ENCODE results near the gene DHRSX. TPM values are rescaled to one million over a fixed set of nuclear protein-coding genes. Genes with fewer than 3 reads are reported as not detected.
A peak's percentile ranks its signal among the peaks of the same experiment; 100 is the strongest.
"Not testable (repeated sequence)": the region's sequence is repeated elsewhere in the genome, so short reads cannot be mapped to it uniquely, and the experiment has no call there.

DHRSX gene
- total RNA-seq, 1 donor from 2014 or later, result 25.1 TPM

DNA sequence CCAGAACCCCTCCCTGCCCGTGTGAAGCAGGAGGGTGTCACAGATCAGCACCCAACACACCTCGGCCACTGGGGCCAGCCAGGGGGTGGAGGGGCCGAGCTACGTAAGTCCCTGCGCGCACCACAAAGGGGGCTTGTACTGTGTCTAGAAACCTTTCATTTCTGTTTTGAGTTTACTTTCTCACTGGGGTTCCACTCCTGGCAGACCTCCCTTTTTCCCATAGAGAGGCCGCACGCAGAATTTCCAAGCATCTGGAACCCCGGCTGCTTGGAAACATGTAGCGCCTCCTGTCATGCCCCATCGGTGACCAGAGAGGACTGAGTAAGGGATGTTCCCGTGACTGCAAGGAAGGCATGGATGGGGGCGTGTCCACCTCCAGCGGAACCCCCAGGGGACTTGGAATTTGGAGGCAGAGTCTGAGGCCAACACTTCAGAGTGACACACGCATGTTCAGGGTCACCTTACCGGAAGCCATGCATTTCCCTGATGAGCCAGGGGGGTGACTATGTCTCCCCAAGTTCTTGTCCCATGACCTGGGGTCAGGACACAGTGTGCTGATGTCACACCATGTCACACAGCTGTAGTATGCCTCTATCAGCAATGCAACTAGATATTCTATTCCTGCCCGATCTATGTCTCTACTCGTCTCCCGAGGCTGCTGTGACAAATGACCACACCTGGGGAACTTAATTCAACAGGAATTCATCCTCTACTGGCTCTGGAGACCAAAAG is 105.3 kb downstream of the DHRSX start:
- Mint-ChIP-seq H3K27me3 (ENCODE audit: low read depth) (no peaks in the 10 kb centered on the region), H3K4me3 (no peak overlapping the region), H3K36me3 (ENCODE audit: low read depth) (peaks cover 17% of the 10 kb centered on the region), H3K27ac (ENCODE audit: unreplicated experiment) (peak overlapping the region; percentile 35), H3K9me3 (peaks cover 6% of the 10 kb centered on the region), H3K4me1 (peaks cover 17% of the 10 kb centered on the region)
- TF ChIP-seq, protein P1, sequence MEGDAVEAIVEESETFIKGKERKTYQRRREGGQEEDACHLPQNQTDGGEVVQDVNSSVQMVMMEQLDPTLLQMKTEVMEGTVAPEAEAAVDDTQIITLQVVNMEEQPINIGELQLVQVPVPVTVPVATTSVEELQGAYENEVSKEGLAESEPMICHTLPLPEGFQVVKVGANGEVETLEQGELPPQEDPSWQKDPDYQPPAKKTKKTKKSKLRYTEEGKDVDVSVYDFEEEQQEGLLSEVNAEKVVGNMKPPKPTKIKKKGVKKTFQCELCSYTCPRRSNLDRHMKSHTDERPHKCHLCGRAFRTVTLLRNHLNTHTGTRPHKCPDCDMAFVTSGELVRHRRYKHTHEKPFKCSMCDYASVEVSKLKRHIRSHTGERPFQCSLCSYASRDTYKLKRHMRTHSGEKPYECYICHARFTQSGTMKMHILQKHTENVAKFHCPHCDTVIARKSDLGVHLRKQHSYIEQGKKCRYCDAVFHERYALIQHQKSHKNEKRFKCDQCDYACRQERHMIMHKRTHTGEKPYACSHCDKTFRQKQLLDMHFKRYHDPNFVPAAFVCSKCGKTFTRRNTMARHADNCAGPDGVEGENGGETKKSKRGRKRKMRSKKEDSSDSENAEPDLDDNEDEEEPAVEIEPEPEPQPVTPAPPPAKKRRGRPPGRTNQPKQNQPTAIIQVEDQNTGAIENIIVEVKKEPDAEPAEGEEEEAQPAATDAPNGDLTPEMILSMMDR (conservative IDR thresholded peaks at IDR 0.05), result no peak
- no peak for DNase-seq (ENCODE audit: low read depth, low spot score)

DNA sequence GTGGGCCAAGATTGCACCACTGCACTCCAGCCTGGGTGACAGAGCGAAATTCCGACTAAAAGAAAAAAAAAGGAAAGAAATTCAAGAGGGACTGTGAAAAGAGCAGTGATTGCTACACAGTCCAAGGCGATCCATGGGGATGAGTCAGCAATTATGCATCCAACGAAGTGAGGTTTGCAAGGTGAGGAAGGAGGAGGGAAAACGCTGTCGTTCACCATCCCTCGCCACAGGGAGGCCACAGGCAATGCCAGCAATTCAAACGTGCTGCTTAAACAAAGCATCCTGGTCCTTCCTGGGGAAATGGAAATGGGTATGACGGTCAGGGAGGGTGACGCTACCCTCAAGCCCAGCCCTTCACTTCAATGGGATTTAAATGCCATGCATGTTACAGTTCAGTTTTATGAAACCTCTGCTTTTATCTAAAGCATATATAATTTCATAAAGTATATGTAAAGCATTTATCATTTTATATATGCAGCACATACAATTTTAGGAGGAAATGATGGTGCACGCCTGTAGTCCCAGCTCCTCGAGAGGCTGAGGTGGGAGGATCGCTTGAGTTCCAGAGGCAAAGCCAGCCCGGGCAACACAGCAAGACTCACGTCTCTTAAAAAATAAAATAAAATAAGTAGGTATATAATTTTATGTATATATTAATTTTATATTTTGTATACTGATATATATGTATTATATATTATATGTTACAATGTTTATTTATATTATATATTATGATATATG is 108.7 kb downstream of the DHRSX start:
- H3K27ac Mint-ChIP-seq (ENCODE audit: unreplicated experiment), result no peak overlapping the region
- peaks cover 8% of the 10 kb centered on the region for H3K4me1 Mint-ChIP-seq
- no peak for DNase-seq (ENCODE audit: low read depth, low spot score)
- TF ChIP-seq, protein P1 (conservative IDR thresholded peaks at IDR 0.05), result peak; percentile 30
- no peaks in the 10 kb centered on the region for H3K27me3 Mint-ChIP-seq (ENCODE audit: low read depth)
- H3K36me3 Mint-ChIP-seq (ENCODE audit: low read depth), result peaks cover 28% of the 10 kb centered on the region
- H3K4me3 Mint-ChIP-seq, result no peak overlapping the region
- peaks cover 6% of the 10 kb centered on the region for H3K9me3 Mint-ChIP-seq

DNA sequence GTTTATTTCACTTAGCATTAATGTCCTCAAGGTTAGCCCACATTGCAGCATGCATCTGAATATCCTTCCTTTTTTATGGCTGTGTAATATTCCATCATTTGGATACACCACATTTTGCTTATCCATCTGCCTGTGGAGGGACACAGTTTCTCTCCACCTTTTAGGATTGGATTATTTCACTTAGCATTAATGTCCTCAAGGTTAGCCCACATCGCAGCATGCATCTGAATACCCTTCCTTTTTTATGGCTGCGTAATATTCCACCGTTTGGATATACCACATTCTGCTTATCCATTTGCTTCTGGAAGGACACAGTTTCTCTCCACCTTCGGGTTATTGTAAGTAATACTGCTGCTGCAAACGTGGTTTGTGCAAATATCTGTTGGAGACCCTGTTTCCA is 110.0 kb downstream of the DHRSX start:
- peaks cover 6% of the 10 kb centered on the region for H3K9me3 Mint-ChIP-seq
- peaks cover 31% of the 10 kb centered on the region for H3K36me3 Mint-ChIP-seq (ENCODE audit: low read depth)
- H3K27me3 Mint-ChIP-seq (ENCODE audit: low read depth), result no peaks in the 10 kb centered on the region
- H3K4me1 Mint-ChIP-seq, result peaks cover 8% of the 10 kb centered on the region
- TF ChIP-seq, protein P1 (conservative IDR thresholded peaks at IDR 0.05), result no peak
- no peak overlapping the region for H3K4me3 Mint-ChIP-seq
- H3K27ac Mint-ChIP-seq (ENCODE audit: unreplicated experiment), result no peak overlapping the region
- DNase-seq (ENCODE audit: low read depth, low spot score), result no peak

DNA sequence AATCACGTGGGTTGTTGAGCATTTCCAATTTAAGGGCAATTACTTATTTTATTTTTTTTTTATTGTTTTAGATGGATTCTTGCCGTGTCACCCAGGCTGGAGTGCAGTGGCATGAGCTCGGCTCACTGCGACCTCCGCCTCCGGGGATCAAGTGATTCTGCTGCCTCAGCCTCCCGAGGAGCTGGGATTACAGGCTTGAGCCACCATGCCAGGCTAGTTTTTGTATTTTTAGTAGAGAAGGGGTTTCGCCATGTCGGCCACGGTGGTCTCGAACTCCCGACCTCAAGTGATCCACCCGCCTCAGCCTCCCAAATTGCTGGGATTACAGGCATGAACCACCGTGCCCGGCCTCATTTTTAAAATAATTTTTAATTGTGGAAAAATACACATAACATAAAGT is 111.0 kb downstream of the DHRSX start:
- DNase-seq (ENCODE audit: low read depth, low spot score); H3K4me1 Mint-ChIP-seq; H3K4me3 Mint-ChIP-seq; H3K9me3 Mint-ChIP-seq; H3K27me3 Mint-ChIP-seq (ENCODE audit: low read depth); H3K27ac Mint-ChIP-seq (ENCODE audit: unreplicated experiment): not testable (repeated sequence)
- H3K36me3 Mint-ChIP-seq (ENCODE audit: low read depth), result peaks cover 31% of the 10 kb centered on the region

DNA sequence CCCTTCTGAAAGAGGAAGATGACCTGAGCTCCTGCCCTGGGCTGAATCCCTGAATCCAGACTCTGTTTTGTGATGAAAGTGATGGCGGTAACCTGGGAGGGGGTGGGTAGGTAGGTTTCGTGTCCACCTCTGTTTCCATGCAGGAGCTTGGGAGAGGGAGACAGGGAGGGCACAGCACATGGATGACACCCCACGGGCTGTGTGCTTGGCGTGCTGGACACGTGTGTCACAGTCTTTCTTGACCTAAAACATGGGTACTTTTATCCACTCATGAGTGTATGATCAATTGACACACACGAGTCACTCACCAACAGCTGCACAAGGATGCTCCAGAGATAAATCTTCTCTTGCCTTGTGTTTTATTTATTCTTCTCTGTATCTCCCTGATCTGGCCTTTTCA is 111.5 kb downstream of the DHRSX start:
- H3K9me3 Mint-ChIP-seq, result peaks cover 6% of the 10 kb centered on the region
- DNase-seq (ENCODE audit: low read depth, low spot score), result no peak
- H3K36me3 Mint-ChIP-seq (ENCODE audit: low read depth), result peaks cover 31% of the 10 kb centered on the region
- no peaks in the 10 kb centered on the region for H3K27me3 Mint-ChIP-seq (ENCODE audit: low read depth)
- no peak overlapping the region for H3K4me3 Mint-ChIP-seq
- peaks cover 8% of the 10 kb centered on the region for H3K4me1 Mint-ChIP-seq
- no peak overlapping the region for H3K27ac Mint-ChIP-seq (ENCODE audit: unreplicated experiment)
- TF ChIP-seq, protein P1 (conservative IDR thresholded peaks at IDR 0.05), result no peak

DNA sequence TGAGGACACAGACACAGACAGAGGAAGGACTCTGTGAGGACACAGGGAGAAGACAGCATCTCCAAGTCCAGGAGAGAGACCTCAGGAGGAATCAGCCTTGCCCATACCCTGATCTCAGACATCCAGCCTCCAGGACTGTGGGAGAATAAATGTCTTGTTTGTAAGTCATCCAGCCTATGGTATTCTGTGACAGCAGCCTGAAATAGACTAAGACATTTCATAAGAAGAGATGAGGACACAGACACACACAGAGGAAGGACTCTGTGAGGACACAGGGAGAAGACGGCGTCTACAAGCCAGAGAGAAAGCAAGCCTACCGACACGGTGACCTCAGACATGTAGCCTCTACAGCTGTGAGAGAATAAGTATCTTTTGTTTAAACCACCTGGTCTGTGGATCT is 112.1 kb downstream of the DHRSX start:
- Mint-ChIP-seq H3K4me1 (peaks cover 8% of the 10 kb centered on the region), H3K9me3 (peaks cover 6% of the 10 kb centered on the region), H3K27me3 (ENCODE audit: low read depth) (no peaks in the 10 kb centered on the region), H3K36me3 (ENCODE audit: low read depth) (peaks cover 31% of the 10 kb centered on the region), H3K4me3 (no peak overlapping the region), H3K27ac (ENCODE audit: unreplicated experiment) (no peak overlapping the region)
- no peak for DNase-seq (ENCODE audit: low read depth, low spot score)
- TF ChIP-seq, protein P1 (conservative IDR thresholded peaks at IDR 0.05), result no peak

Data from neural crest cell (in vitro differentiated cells).